HCT116 (cell line): Measurements from ENCODE around the gene CNTN4. TPM values are rescaled to one million over a fixed set of nuclear protein-coding genes. Genes with fewer than 3 reads are reported as not detected.

Experiments
- ATAC-seq: fragments of 200-7000 bp; cut with Tn5 transposase; 2 replicates; pipeline ENCODE4 v1.9.1; 2020; ENCODE audit warnings: mild to moderate bottlenecking, moderate library complexity
- BruUV-seq: library from RNA; stranded (reverse); fragments of 400-500 nt; replicated peaks from 2 replicates; lab custom pipeline; 2021; lab: Mats Ljungman, UMichigan
- CTCF ChIA-PET: fragments of 300-600 bp; sonication (Branson Sonifier 250); formaldehyde crosslinking; loops from one replicate; lab custom pipeline; 2021; ENCODE audit warnings: antibody characterized with exemption; lab: Charles Lee
- POLR2A ChIA-PET: fragments of 300-600, 350-600 bp; sonication (Branson Sonifier 250); formaldehyde crosslinking; loops from one replicate; lab custom pipeline; 2021; ENCODE audit warnings: antibody characterized with exemption; lab: Charles Lee
- RAD21 ChIA-PET, 2 experiments: fragments of 300-600 bp; sonication (Branson Sonifier 250); formaldehyde crosslinking; loops; one replicate each; lab custom pipeline; 2023; ENCODE audit warnings: low total read pairs in 2 of 2; ENCODE audit not compliant: uncharacterized antibody in 2 of 2, unreplicated experiment in 2 of 2, low non-redundant PET in 1 of 2; lab: Charles Lee
- DNase-seq: peaks from one replicate; pipeline ENCODE4 v3.0.0-alpha.2; 2010; ENCODE audit warnings: low read depth, low spot score
- H2AFZ ChIP-seq: fragments of 200-600 bp; shearing (Covaris generic), sonication (generic); 2 replicates; pipeline ENCODE4 v1.6.1; 2017; ENCODE audit warnings: low read depth, mixed run types, mixed read lengths, antibody characterized with exemption, low read length; ENCODE audit not compliant: poor library complexity, severe bottlenecking
- H3K27ac ChIP-seq: 2 replicates; pipeline ENCODE4 v1.5.1; 2012; ENCODE audit warnings: low read depth, low read length
- H3K27me3 ChIP-seq: fragments of 200-600 bp; sonication (generic); 2 replicates; pipeline ENCODE4 v1.6.1; 2016; ENCODE audit warnings: mixed run types, low read length, mixed read lengths; ENCODE audit not compliant: insufficient read depth
- H3K36me3 ChIP-seq, 2 experiments: fragments of 200-500 bp in 1 of 2; fragments of 200-600 bp in 1 of 2; sonication (Bioruptor generic) in 1 of 2; sonication (generic) in 1 of 2; 2 replicates each; pipeline versions ENCODE4 v1.5.1 to v1.6.1; 2014 to 2016; ENCODE audit warnings: low read length in 2 of 2, inconsistent platforms in 1 of 2, mixed read lengths in 1 of 2, mixed run types in 1 of 2; ENCODE audit not compliant: insufficient read depth in 2 of 2, control insufficient read depth in 1 of 2
- H3K4me1 ChIP-seq, 2 experiments: fragments of 200-600 bp in 1 of 2; sonication (generic) in 1 of 2; 2 replicates each; pipeline versions ENCODE4 v1.5.1 to v1.6.1; 2012 to 2017; ENCODE audit warnings: low read length in 2 of 2, inconsistent platforms in 1 of 2, mild to moderate bottlenecking in 1 of 2, mixed read lengths in 1 of 2, mixed run types in 1 of 2, moderate library complexity in 1 of 2; ENCODE audit not compliant: insufficient read depth in 2 of 2, control insufficient read depth in 1 of 2
- H3K4me2 ChIP-seq: fragments of 200-600 bp; sonication (generic); 2 replicates; pipeline ENCODE4 v1.6.1; 2017; ENCODE audit warnings: mixed run types, low read length, mixed read lengths
- H3K4me3 ChIP-seq, 2 experiments: fragments of 200-600 bp in 1 of 2; sonication (generic) in 1 of 2; replicated peaks in 1 of 2; 2 replicates each; pipeline ENCODE4 v1.5.1; 2011 to 2016; ENCODE audit warnings: low read length in 2 of 2, control low read depth in 1 of 2, low read depth in 1 of 2, mild to moderate bottlenecking in 1 of 2, mixed read lengths in 1 of 2, mixed run types in 1 of 2
- H3K79me2 ChIP-seq: fragments of 200-600 bp; sonication (generic); 2 replicates; pipeline ENCODE4 v1.6.1; 2017; ENCODE audit warnings: mild to moderate bottlenecking, mixed run types, low read length, moderate library complexity, mixed read lengths; ENCODE audit not compliant: insufficient read depth
- H3K9ac ChIP-seq: fragments of 200-600 bp; sonication (generic); 2 replicates; pipeline ENCODE4 v1.6.1; 2016; ENCODE audit warnings: low read length, mixed read lengths
- H3K9me2 ChIP-seq: fragments of 200-600 bp; sonication (generic), shearing (Covaris generic); 2 replicates; pipeline ENCODE4 v1.6.1; 2017; ENCODE audit warnings: mixed run types, mild to moderate bottlenecking, moderate library complexity; ENCODE audit not compliant: insufficient read depth
- H3K9me3 ChIP-seq, 2 experiments: fragments of 200-500 bp in 1 of 2; fragments of 200-600 bp in 1 of 2; sonication (Bioruptor generic) in 1 of 2; sonication (generic) in 1 of 2; 2 replicates each; pipeline ENCODE4 v1.6.1; 2014 to 2017; ENCODE audit warnings: low read length in 2 of 2, mixed read lengths in 2 of 2, inconsistent platforms in 1 of 2, low read depth in 1 of 2, mild to moderate bottlenecking in 1 of 2, mixed run types in 1 of 2, moderate library complexity in 1 of 2; ENCODE audit not compliant: control insufficient read depth in 1 of 2, insufficient read depth in 1 of 2
- H4K20me1 ChIP-seq: fragments of 200-600 bp; sonication (generic), shearing (Covaris generic); 2 replicates; pipeline ENCODE4 v1.6.1; 2017; ENCODE audit warnings: mixed run types, mild to moderate bottlenecking, moderate library complexity; ENCODE audit not compliant: insufficient read depth
- CBX3 ChIP-seq: IDR thresholded peaks from 2 replicates; pipeline ENCODE4 v1.6.1; 2012; ENCODE audit warnings: low read depth
- CEBPB ChIP-seq: IDR thresholded peaks from 2 replicates; pipeline ENCODE4 v1.6.1; 2012; ENCODE audit warnings: low read depth
- CTCF ChIP-seq, 3 experiments: fragments of 200-600 bp in 1 of 3; sonication (generic) in 1 of 3; IDR thresholded peaks in 2 of 3; conservative IDR thresholded peaks in 1 of 3; 2 replicates each; pipeline ENCODE4 v1.5.1; 2012 to 2017; ENCODE audit warnings: low read depth in 2 of 3, low read length in 2 of 3, antibody characterized with exemption in 1 of 3, borderline replicate concordance in 1 of 3, control low read depth in 1 of 3, mild to moderate bottlenecking in 1 of 3, mixed read lengths in 1 of 3, mixed run types in 1 of 3, moderate library complexity in 1 of 3; ENCODE audit not compliant: insufficient read depth in 1 of 3
- EGR1 ChIP-seq: IDR thresholded peaks from 2 replicates; pipeline ENCODE4 v1.6.1; 2012; ENCODE audit warnings: low read depth
- ELF1 ChIP-seq: IDR thresholded peaks from 2 replicates; pipeline ENCODE4 v1.6.1; 2012; ENCODE audit warnings: low read depth, borderline replicate concordance
- EZH2 ChIP-seq: fragments of 200-600 bp; sonication (generic); IDR thresholded peaks from 2 replicates; pipeline ENCODE4 v1.6.1; 2017; ENCODE audit warnings: antibody characterized with exemption, mixed run types
- EZH2phosphoT487 ChIP-seq: fragments of 200-600 bp; IDR thresholded peaks from 2 replicates; pipeline ENCODE4 v1.6.1; 2018; ENCODE audit warnings: antibody characterized with exemption, borderline replicate concordance
- JUND ChIP-seq: IDR thresholded peaks from 2 replicates; pipeline ENCODE4 v1.6.1; 2012
- POLR2AphosphoS5 ChIP-seq: IDR thresholded peaks from 2 replicates; pipeline ENCODE4 v1.6.1; 2011; ENCODE audit warnings: mild to moderate bottlenecking, low read depth, low read length, moderate library complexity
- RAD21 ChIP-seq: IDR thresholded peaks from 2 replicates; pipeline ENCODE4 v1.6.1; 2012; ENCODE audit warnings: low read depth, mild to moderate bottlenecking
- REST ChIP-seq: IDR thresholded peaks from 2 replicates; pipeline ENCODE4 v1.6.1; 2012; ENCODE audit warnings: low read depth
- SIN3A ChIP-seq: IDR thresholded peaks from 2 replicates; pipeline ENCODE4 v1.6.1; 2012; ENCODE audit warnings: low read depth
- SP1 ChIP-seq: IDR thresholded peaks from 2 replicates; pipeline ENCODE4 v1.6.1; 2012; ENCODE audit warnings: low read depth
- TCF7L2 ChIP-seq: IDR thresholded peaks from 2 replicates; pipeline ENCODE4 v1.7.0; 2011; ENCODE audit warnings: borderline replicate concordance, inconsistent platforms; ENCODE audit not compliant: insufficient read depth, insufficient read length; ENCODE audit errors: extremely low read depth
- YY1 ChIP-seq: IDR thresholded peaks from 2 replicates; pipeline ENCODE4 v1.6.1; 2011; ENCODE audit warnings: low read length, low read depth, moderate library complexity, mild to moderate bottlenecking; ENCODE audit not compliant: insufficient replicate concordance; ENCODE audit errors: extremely low read depth
- ZFX ChIP-seq: fragments of 450-650 bp; IDR thresholded peaks from 2 replicates; pipeline ENCODE4 v1.6.1; 2017
- ZNF274 ChIP-seq: fragments of 200-500 bp; sonication (Bioruptor generic); IDR thresholded peaks from 2 replicates; pipeline ENCODE4 v1.6.1; 2014; ENCODE audit warnings: mild to moderate bottlenecking, low read depth, low read length, inconsistent platforms
- intact Hi-C: fragments of 100-400 bp; cut with micrococcal nuclease; formaldehyde crosslinking; loops from 2 replicates; pipeline ENCODE4 v1.10.0; 2022
- total RNA-seq: library from RNA; stranded (reverse); gene quantifications from one replicate; pipeline ENCODE4 v1.2.1, GENCODE V29; 2021; ENCODE audit not compliant: unreplicated experiment
- TF ChIP-seq, protein P1 (sequence below): IDR thresholded peaks from 2 replicates; pipeline ENCODE4 v1.6.1; 2012

Gene CNTN4
- total RNA-seq, 1 experiment from 2014 or later: not detected

DNA sequence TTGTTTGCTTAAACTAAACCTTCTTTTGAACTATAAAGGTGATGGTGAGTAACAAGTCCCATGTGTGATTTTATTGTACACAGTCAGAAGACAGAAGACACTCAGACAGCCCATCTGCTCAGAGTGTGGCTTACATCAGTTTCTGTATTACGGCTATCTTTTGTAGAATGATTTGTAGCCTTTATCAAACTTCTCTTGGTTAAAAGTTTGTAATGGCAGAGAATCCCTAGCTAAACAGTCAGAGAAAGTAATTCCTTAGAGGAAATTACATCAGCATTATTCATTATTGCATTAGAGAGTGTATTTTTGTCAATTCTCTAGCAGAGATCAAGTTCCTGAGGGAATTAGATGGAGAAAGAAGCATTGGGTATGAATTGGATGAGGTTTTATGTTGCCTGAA is 500.8 kb downstream of the CNTN4 start:
- no peak for TF ChIP-seq POLR2AphosphoS5
- TF ChIP-seq SIN3A: no peak
- TF ChIP-seq SP1: no peak
- TF ChIP-seq CTCF (IDR thresholded peaks at IDR 0.05 in 2 of 3, conservative IDR thresholded peaks at IDR 0.05 in 1 of 3; ENCODE audit: borderline replicate concordance in 1 of 3, insufficient read depth in 1 of 3, low read depth in 2 of 3, low read length in 2 of 3): no peak
- no peak for TF ChIP-seq CBX3
- no peak for TF ChIP-seq ZNF274
- TF ChIP-seq ELF1: no peak
- TF ChIP-seq JUND: no peak
- TF ChIP-seq CEBPB: no peak
- TF ChIP-seq YY1: no peak
- TF ChIP-seq TCF7L2: no peak
- no peak for TF ChIP-seq EZH2
- no peak for TF ChIP-seq RAD21
- TF ChIP-seq EZH2phosphoT487: no peak
- no peak for TF ChIP-seq ZFX
- no peak for TF ChIP-seq EGR1
- TF ChIP-seq REST: no peak
- TF ChIP-seq, protein P1, sequence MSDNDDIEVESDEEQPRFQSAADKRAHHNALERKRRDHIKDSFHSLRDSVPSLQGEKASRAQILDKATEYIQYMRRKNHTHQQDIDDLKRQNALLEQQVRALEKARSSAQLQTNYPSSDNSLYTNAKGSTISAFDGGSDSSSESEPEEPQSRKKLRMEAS: no peak
- H2AFZ ChIP-seq: no peak overlapping the region
- H3K9me2 ChIP-seq: no peaks in the 10 kb centered on the region
- ChIA-PET RAD21 (no interaction called here), CTCF (no interaction called here), POLR2A (no interaction called here)
- no peaks in the 10 kb centered on the region for H3K4me1 ChIP-seq
- BruUV-seq: no TSS peak
- no peaks in the 10 kb centered on the region for H3K79me2 ChIP-seq
- DNase-seq (no peak), ATAC-seq (no peak)
- H3K4me2 ChIP-seq: no peak overlapping the region
- no peak overlapping the region for H3K27ac ChIP-seq
- intact Hi-C loops: no loop called here
- H3K4me3 ChIP-seq: no peak overlapping the region
- no peaks in the 10 kb centered on the region for H3K36me3 ChIP-seq
- peaks cover 0 to 19% of the 10 kb centered on the region in 2 experiments; a peak in 2 of 4 replicates for H3K9me3 ChIP-seq
- no peaks in the 10 kb centered on the region for H3K27me3 ChIP-seq
- no peak overlapping the region for H3K9ac ChIP-seq
- H4K20me1 ChIP-seq: no peaks in the 10 kb centered on the region
